Body of pancreas (tissue), 4 donors: ENCODE results near the gene SLAIN2.

Experiments used
- POLR2A ChIP-seq, 3 donors: fragments of 450-650 bp; IDR thresholded peaks; one replicate each; pipeline ENCODE4 v1.6.1; 2016; ENCODE audit warnings: antibody characterized with exemption in 3 of 3, mild to moderate bottlenecking in 2 of 3
- TF ChIP-seq, protein P1 (sequence below), 7 experiments: fragments of 450-650 bp in 4 of 7; fragments of 200-600 bp in 3 of 7; sonication (generic) in 3 of 7; IDR thresholded peaks; one replicate each; pipeline ENCODE4 v1.5.1; 2016 to 2019; ENCODE audit warnings: antibody characterized with exemption in 7 of 7

DNA sequence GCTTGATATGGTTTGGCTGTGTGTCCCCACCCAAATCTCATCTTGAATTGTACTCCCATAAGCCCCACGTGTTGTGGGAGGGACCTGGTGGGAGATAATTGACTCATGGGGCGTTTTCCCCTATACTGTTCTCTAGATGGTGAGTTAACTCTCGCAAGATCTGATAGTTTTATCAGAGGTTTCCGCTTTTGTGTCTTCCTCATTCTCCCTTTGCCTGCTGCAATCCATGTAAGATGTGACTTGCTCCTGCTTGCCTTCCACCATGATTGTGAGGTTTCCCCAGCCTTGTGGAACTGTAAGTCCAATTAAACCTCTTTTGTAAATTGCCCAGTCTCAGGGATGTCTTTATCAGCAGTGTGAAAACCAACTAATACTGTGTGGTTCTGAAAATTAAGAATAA is 11.5 kb downstream of the SLAIN2 start:
- TF ChIP-seq, protein P1, sequence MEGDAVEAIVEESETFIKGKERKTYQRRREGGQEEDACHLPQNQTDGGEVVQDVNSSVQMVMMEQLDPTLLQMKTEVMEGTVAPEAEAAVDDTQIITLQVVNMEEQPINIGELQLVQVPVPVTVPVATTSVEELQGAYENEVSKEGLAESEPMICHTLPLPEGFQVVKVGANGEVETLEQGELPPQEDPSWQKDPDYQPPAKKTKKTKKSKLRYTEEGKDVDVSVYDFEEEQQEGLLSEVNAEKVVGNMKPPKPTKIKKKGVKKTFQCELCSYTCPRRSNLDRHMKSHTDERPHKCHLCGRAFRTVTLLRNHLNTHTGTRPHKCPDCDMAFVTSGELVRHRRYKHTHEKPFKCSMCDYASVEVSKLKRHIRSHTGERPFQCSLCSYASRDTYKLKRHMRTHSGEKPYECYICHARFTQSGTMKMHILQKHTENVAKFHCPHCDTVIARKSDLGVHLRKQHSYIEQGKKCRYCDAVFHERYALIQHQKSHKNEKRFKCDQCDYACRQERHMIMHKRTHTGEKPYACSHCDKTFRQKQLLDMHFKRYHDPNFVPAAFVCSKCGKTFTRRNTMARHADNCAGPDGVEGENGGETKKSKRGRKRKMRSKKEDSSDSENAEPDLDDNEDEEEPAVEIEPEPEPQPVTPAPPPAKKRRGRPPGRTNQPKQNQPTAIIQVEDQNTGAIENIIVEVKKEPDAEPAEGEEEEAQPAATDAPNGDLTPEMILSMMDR (IDR thresholded peaks at IDR 0.05): no peak
- no peak for TF ChIP-seq POLR2A (IDR thresholded peaks at IDR 0.05)
